Right lobe of liver (tissue), 4 donors: ENCODE results near the gene FADS3.

Experiments used
- CTCF ChIP-seq, 4 donors: fragments of 200-600 bp in 3 of 4; fragments of 450-650 bp in 1 of 4; IDR thresholded peaks; one replicate each; pipeline versions ENCODE4 v1.5.1 to v1.8.0; 2016 to 2022; ENCODE audit warnings: antibody characterized with exemption in 4 of 4, mild to moderate bottlenecking in 2 of 4
- POLR2A ChIP-seq: fragments of 450-650 bp; IDR thresholded peaks from one replicate; pipeline ENCODE4 v1.6.1; 2017; ENCODE audit warnings: antibody characterized with exemption, mild to moderate bottlenecking
- donor health status: DM: no; HTN: no; CAD: no.
- donor health status: DM: no; HTN: no; CAD: no.
- donor health status: DM: no; HTN: yes; CAD: no.

- TF ChIP-seq CTCF (IDR thresholded peaks at IDR 0.05) (no peak), POLR2A (no peak)
Measured at GRCh38 chr11:61853698-61854169, 37.6 kb downstream of the FADS3 start.
